Fibroblast of pulmonary artery (primary cell): ENCODE measurements around the gene F2RL2.

Experiments
- DNase-seq: peaks from one replicate; pipeline ENCODE4 v3.0.0-alpha.2; 2010; ENCODE audit warnings: low read depth
- H3K4me3 ChIP-seq: replicated peaks from 2 replicates; pipeline ENCODE4 v1.5.1; 2011; ENCODE audit warnings: low read depth, mild to moderate bottlenecking, control low read depth, low read length, moderate library complexity
- CTCF ChIP-seq: IDR thresholded peaks from 2 replicates; pipeline ENCODE4 v1.5.1; 2011; ENCODE audit warnings: mild to moderate bottlenecking, control low read depth, low read length, inconsistent platforms; ENCODE audit errors: missing control alignments

The F2RL2 gene

GRCh38 chr5:76642390-76643040 is 19.3 kb upstream of the F2RL2 start:
- no peak for TF ChIP-seq CTCF
- peak; percentile 46 for DNase-seq
- H3K4me3 ChIP-seq, result no peak overlapping the region

GRCh38 chr5:76641514-76642120 is 18.4 kb upstream of the F2RL2 start:
- H3K4me3 ChIP-seq, result no peak overlapping the region
- DNase-seq, result peak; percentile 85
- TF ChIP-seq CTCF, result peak; percentile 94

- H3K4me3 ChIP-seq, result no peak overlapping the region
- TF ChIP-seq CTCF, result no peak
- DNase-seq, result peak; percentile 16
Measured at GRCh38 chr5:76638479-76638878, 15.3 kb upstream of the F2RL2 start.

GRCh38 chr5:76637490-76637889 is 14.3 kb upstream of the F2RL2 start:
- no peak overlapping the region for H3K4me3 ChIP-seq
- no peak for DNase-seq
- TF ChIP-seq CTCF, result no peak

GRCh38 chr5:76634661-76635060 is 11.5 kb upstream of the F2RL2 start:
- no peak for DNase-seq
- TF ChIP-seq CTCF, result no peak

GRCh38 chr5:76626738-76627137 is 3.5 kb upstream of the F2RL2 start:
- TF ChIP-seq CTCF, result no peak
- DNase-seq, result no peak
- H3K4me3 ChIP-seq, result no peak overlapping the region

More at GRCh38 chr5:76634661-76635060, 11.5 kb upstream of the F2RL2 start:
- H3K4me3 ChIP-seq, result no peak overlapping the region
